ENCODE data around the gene NFIB. TPM values are rescaled to one million over a fixed set of nuclear protein-coding genes. Genes with fewer than 3 reads are reported as not detected.

NFIB gene
- total RNA-seq, 1 donor from 2014 or later: 2.4 TPM

DNA sequence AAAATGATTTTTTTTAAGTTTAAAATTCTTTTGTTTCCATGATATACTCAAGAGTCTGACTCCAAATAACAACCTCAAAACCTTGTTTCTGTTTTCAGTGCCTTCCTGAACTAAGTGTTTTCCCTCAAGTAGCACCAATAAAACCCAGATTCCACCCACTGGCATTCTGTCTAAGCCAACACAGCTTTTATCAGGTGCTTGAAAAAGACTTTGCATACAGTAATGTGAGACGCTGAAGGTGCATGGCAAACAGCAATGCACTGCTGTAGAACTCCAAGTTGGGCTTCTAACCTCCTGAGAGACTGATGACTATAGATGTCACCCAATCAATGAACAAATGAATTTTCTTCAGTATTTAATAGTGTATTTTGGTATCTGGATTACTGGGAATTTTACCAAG, 95.7 kb downstream of the NFIB start:
- TF ChIP-seq CTCF (conservative IDR thresholded peaks at IDR 0.05; ENCODE audit: low read depth, low read length): no peak
- no peak for DNase-seq (ENCODE audit: low read depth)
- H3K4me3 ChIP-seq (ENCODE audit: low read depth, low read length): no peak overlapping the region

DNA sequence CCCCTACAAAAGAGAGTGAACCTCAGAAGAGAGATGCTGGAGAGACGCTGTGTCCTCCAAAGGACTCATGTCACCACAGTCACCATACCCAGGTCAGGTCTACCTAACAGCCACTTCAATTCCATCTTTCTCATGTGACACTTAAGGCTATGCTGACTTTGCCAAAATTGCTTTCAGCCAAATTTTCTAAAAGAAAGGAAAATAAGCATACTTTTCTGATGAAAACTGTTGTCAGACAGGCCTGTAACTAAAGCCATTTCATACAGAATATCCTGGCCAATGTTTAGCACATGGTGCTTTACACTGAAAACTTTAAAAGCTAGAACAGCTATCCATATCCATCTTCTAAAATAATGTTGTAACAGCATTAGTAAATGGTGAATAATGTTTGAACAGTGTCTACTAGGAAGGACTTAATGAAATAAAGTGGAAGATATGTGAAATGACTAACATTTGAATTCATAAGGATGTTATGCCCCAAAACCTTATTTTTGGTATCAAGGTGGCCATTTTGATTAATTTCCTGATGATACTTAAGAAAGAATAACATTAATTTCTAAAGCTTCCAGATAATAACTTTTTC, 97.2 kb downstream of the NFIB start:
- H3K4me3 ChIP-seq (ENCODE audit: low read depth, low read length): no peak overlapping the region
- no peak for DNase-seq (ENCODE audit: low read depth)
- no peak for TF ChIP-seq CTCF (conservative IDR thresholded peaks at IDR 0.05; ENCODE audit: low read depth, low read length)

DNA sequence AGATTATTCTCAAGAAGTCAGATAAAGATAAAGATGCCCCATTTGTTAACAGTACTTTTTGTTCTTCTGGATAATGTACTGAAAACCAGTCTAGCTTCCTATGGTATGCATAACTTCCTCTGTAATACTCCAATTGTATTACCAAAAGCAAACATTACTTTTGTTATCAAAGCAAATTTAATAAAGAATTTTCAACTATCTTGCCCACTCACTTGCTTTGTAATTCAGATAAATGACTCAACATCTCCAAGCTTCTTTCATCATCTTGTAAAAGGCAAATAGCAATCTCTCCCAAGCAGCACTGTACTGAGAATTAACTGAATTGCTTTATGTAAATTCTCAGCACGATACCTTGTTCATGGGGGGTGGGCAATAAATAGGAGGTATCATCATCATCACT, 98.3 kb downstream of the NFIB start:
- no peak for DNase-seq (ENCODE audit: low read depth)
- no peak for TF ChIP-seq CTCF (conservative IDR thresholded peaks at IDR 0.05; ENCODE audit: low read depth, low read length)

GRCh38 chr9:14214693-14215092, 99.2 kb downstream of the NFIB start:
- no peak for DNase-seq (ENCODE audit: low read depth)

More for the DNA sequence above, 98.3 kb downstream of the NFIB start:
- H3K4me3 ChIP-seq (ENCODE audit: low read depth, low read length): no peak overlapping the region

GRCh38 chr9:14214065-14214684, 99.8 kb downstream of the NFIB start:
- no peak overlapping the region for H3K4me3 ChIP-seq (ENCODE audit: low read depth, low read length)
- DNase-seq (ENCODE audit: low read depth): no peak

More at GRCh38 chr9:14214693-14215092, 99.2 kb downstream of the NFIB start:
- TF ChIP-seq CTCF (conservative IDR thresholded peaks at IDR 0.05; ENCODE audit: low read depth, low read length): no peak
- H3K4me3 ChIP-seq (ENCODE audit: low read depth, low read length): no peak overlapping the region

GRCh38 chr9:14213504-14213903, 100.4 kb downstream of the NFIB start:
- no peak for TF ChIP-seq CTCF (conservative IDR thresholded peaks at IDR 0.05; ENCODE audit: low read depth, low read length)
- no peak for DNase-seq (ENCODE audit: low read depth)
- H3K4me3 ChIP-seq (ENCODE audit: low read depth, low read length): no peak overlapping the region

More at GRCh38 chr9:14214065-14214684, 99.8 kb downstream of the NFIB start:
- TF ChIP-seq CTCF (conservative IDR thresholded peaks at IDR 0.05; ENCODE audit: low read depth, low read length): no peak
